Endothelial cell (in vitro differentiated cells): ENCODE measurements around the gene EZH1. TPM values are rescaled to one million over a fixed set of nuclear protein-coding genes. Genes with fewer than 3 reads are reported as not detected.
"Not testable (repeated sequence)": the region's sequence is repeated elsewhere in the genome, so short reads cannot be mapped to it uniquely, and the experiment has no call there.

Experiments
- DNase-seq: peaks from one replicate; pipeline ENCODE4 v3.0.0; 2021; ENCODE audit warnings: low spot score
- H3K27ac Mint-ChIP-seq: one replicate; pipeline ENCODE4 v1.8.0; 2021; ENCODE audit warnings: mixed read lengths, inconsistent platforms; ENCODE audit not compliant: unreplicated experiment
- H3K27me3 Mint-ChIP-seq: one replicate; pipeline ENCODE4 v1.8.0; 2021; ENCODE audit warnings: mild to moderate bottlenecking, moderate library complexity, mixed read lengths, inconsistent platforms; ENCODE audit not compliant: unreplicated experiment
- H3K36me3 Mint-ChIP-seq: one replicate; pipeline ENCODE4 v1.8.0; 2021; ENCODE audit warnings: mild to moderate bottlenecking, low read depth, mixed read lengths, inconsistent platforms; ENCODE audit not compliant: unreplicated experiment
- H3K4me1 Mint-ChIP-seq: one replicate; pipeline ENCODE4 v1.8.0; 2021; ENCODE audit warnings: mild to moderate bottlenecking, mixed read lengths, inconsistent platforms; ENCODE audit not compliant: unreplicated experiment
- H3K4me3 Mint-ChIP-seq: one replicate; pipeline ENCODE4 v1.8.0; 2021; ENCODE audit warnings: mild to moderate bottlenecking, mixed read lengths, inconsistent platforms; ENCODE audit not compliant: unreplicated experiment
- H3K9me3 Mint-ChIP-seq: one replicate; pipeline ENCODE4 v1.8.0; 2021; ENCODE audit warnings: mixed read lengths, inconsistent platforms; ENCODE audit not compliant: unreplicated experiment
- total RNA-seq: library from RNA; stranded (reverse); fragmentation: NEBNext Ultra II Directional; extraction: Animal tissue kit (Norgen Biotek cat#: 25700); gene quantifications from one replicate; pipeline ENCODE4 v1.2.1, GENCODE V29; 2021; ENCODE audit not compliant: unreplicated experiment
- TF ChIP-seq, protein P1 (sequence below): fragments of 200-600 bp; sonication (generic); IDR thresholded peaks from one replicate; pipeline ENCODE4 v1.5.0; 2021; ENCODE audit warnings: antibody characterized with exemption; ENCODE audit not compliant: unreplicated experiment

The EZH1 gene
- total RNA-seq, 1 donor from 2014 or later = 31.7 TPM

DNA sequence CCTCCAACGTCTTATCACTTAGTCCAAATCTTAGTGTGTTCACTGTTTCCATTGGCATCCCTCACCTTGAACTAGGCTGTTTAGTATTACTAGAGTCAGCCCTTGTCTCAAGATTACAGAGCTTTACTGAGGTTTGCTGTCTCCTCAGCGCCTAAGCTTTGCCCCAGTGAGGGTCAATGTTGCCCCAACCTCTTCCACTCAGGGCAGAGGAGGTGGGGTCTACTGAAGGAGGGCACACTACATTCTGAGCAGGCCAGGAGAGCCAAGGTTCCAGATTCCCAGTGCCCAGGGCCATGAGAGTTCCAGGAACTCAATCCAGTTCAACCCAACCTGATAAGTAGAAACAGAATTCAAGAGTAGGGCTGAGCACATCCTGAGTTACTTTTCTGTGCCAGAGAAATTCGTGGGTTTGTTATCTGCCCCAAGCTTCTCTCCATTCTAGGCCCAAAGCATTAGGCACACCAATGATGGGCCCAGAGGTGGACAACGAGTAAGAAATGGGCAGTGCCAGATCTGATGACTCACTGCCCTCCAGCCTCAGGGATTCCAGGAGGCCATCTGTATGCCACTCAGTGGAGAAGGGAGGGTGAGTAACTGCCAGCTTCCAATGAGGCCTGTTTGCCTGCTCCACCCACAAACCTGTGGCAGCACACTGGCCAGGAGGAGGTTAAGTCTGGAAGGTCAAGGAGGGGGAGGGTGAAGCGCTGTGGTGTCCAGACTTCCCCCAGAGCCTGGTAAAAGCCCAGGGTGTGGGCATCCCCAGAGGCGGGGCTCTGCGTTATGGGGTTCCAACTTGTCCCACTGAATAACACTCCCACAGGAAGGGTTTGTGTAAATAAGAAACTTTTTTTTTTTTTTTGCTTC is 77.5 kb downstream of the EZH1 start:
- peaks cover 30% of the 10 kb centered on the region for H3K36me3 Mint-ChIP-seq
- peaks cover 21% of the 10 kb centered on the region for H3K27me3 Mint-ChIP-seq
- TF ChIP-seq, protein P1, sequence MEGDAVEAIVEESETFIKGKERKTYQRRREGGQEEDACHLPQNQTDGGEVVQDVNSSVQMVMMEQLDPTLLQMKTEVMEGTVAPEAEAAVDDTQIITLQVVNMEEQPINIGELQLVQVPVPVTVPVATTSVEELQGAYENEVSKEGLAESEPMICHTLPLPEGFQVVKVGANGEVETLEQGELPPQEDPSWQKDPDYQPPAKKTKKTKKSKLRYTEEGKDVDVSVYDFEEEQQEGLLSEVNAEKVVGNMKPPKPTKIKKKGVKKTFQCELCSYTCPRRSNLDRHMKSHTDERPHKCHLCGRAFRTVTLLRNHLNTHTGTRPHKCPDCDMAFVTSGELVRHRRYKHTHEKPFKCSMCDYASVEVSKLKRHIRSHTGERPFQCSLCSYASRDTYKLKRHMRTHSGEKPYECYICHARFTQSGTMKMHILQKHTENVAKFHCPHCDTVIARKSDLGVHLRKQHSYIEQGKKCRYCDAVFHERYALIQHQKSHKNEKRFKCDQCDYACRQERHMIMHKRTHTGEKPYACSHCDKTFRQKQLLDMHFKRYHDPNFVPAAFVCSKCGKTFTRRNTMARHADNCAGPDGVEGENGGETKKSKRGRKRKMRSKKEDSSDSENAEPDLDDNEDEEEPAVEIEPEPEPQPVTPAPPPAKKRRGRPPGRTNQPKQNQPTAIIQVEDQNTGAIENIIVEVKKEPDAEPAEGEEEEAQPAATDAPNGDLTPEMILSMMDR = no peak
- no peak overlapping the region for H3K27ac Mint-ChIP-seq
- H3K4me1 Mint-ChIP-seq = peaks cover 3% of the 10 kb centered on the region
- no peak overlapping the region for H3K4me3 Mint-ChIP-seq
- no peak for DNase-seq
- H3K9me3 Mint-ChIP-seq = no peaks in the 10 kb centered on the region

DNA sequence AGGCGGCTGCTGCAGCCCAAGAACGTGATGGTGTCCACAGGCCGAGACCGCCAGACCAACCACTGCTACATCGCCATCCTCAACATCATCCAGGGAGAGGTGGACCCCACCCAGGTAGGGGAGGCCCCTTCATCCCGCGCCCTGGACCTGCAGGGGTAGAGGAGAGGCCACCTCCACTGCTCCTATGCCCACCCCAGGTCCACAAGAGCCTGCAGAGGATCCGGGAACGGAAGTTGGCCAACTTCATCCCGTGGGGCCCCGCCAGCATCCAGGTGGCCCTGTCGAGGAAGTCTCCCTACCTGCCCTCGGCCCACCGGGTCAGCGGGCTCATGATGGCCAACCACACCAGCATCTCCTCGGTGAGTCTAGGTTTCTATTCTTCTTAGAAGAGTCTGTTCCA is 78.7 kb downstream of the EZH1 start:
- Mint-ChIP-seq H3K36me3 (peaks cover 23% of the 10 kb centered on the region), H3K27me3 (peaks cover 16% of the 10 kb centered on the region)
- DNase-seq, H3K4me1 Mint-ChIP-seq, H3K4me3 Mint-ChIP-seq, H3K27ac Mint-ChIP-seq, H3K9me3 Mint-ChIP-seq: not testable (repeated sequence)

DNA sequence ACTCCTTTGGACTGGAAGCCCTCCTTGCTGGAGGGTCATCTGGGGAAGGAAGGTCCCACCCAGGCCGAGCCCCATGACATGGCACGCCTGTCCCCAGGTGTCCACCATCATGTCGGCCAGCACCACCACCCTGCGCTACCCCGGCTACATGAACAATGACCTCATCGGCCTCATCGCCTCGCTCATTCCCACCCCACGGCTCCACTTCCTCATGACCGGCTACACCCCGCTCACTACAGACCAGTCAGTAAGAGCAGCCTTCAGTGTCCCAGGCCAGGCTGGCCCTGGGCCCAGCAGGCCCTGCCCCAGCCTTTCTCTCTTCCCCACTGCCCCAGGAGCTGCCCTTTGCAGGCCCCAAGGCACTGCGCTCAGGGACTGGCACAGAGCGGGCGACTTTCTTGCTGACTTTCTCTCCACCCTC is 79.2 kb downstream of the EZH1 start:
- Mint-ChIP-seq H3K27me3 (peaks cover 16% of the 10 kb centered on the region), H3K36me3 (peaks cover 23% of the 10 kb centered on the region), H3K4me1 (no peaks in the 10 kb centered on the region), H3K27ac (no peak overlapping the region), H3K9me3 (no peaks in the 10 kb centered on the region), H3K4me3 (peak overlapping the region; percentile 70)
- no peak for DNase-seq
- TF ChIP-seq, protein P1 = no peak

DNA sequence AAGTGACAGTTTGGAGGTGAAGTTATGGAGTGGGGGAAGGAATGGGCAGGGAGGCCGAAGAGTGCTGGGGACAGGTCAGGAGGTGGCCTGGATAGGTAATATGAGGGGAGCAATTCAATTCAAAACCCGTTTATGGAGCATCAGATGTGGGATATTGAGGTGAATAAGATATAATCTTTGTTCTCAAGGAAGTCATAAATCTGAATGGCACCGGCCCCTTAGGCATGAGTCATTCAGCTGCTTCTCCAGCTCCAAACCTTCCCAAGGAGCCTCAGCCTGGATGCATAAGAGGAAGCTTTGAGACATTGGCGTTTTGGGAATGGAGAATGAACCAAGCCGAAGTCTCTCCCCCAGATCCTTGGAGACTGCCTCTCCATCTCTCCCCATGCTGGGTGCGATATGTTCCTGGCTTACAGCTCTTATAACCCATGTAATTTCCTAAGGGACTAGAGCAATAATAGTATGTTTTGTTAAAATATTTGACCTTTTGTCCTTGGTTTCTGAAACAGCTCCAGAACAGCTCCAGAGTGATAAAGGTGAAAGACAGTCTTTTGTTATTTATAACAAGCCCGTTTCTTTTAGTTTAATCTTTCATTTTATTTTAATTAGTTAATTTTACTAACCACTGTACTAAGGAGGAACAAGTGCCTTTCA is 84.0 kb downstream of the EZH1 start:
- Mint-ChIP-seq H3K27me3 (peaks cover 4% of the 10 kb centered on the region), H3K9me3 (no peaks in the 10 kb centered on the region), H3K4me1 (peaks cover 6% of the 10 kb centered on the region), H3K27ac (no peak overlapping the region), H3K36me3 (peaks cover 6% of the 10 kb centered on the region), H3K4me3 (peak overlapping the region; percentile 0)
- TF ChIP-seq, protein P1 = no peak
- DNase-seq = no peak

DNA sequence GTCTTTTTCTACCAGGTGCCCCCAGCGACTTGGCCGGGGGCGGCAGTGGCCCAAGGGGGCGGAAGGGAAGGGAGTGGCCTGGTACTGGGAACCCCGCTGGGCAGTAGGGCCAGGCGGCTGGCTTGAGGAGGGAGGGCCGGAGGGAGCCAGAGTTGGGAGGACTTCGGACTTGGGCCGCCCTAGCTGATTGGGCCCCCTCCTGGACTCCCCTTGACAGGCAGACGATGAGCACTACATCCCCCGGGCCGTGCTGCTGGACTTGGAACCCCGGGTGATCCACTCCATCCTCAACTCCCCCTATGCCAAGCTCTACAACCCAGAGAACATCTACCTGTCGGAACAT is 84.9 kb downstream of the EZH1 start:
- H3K27me3 Mint-ChIP-seq, DNase-seq, H3K4me1 Mint-ChIP-seq, H3K27ac Mint-ChIP-seq, H3K9me3 Mint-ChIP-seq, H3K36me3 Mint-ChIP-seq: not testable (repeated sequence)
- peak overlapping the region; percentile 89 for H3K4me3 Mint-ChIP-seq
